OCI-LY3 (cell line): ENCODE data around the gene G6PC3.
A peak's percentile ranks its signal among the peaks of the same experiment; 100 is the strongest.

ENCODE experiments used
- H2AFZ ChIP-seq: fragments of 200-600, 300-600 bp; shearing (Covaris generic); 2 replicates; pipeline ENCODE4 v1.6.0; 2014; ENCODE audit warnings: antibody characterized with exemption, low read depth, low read length
- H3K27ac ChIP-seq: fragments of 200-600, 300-600 bp; sonication (generic); 2 replicates; pipeline ENCODE4 v1.5.1; 2014; ENCODE audit warnings: mild to moderate bottlenecking, low read length, moderate library complexity, mixed read lengths
- H3K27me3 ChIP-seq: fragments of 200-600, 300-600 bp; sonication (generic); 2 replicates; pipeline ENCODE4 v1.6.1; 2014; ENCODE audit warnings: low read depth, low read length, mixed read lengths
- H3K36me3 ChIP-seq: fragments of 200-600, 300-600 bp; sonication (generic); replicated peaks from 2 replicates; pipeline ENCODE3; 2014; ENCODE audit warnings: low read depth, low read length, mixed read lengths
- H3K4me1 ChIP-seq: fragments of 300-600, 200-600 bp; sonication (generic); 2 replicates; pipeline ENCODE4 v1.6.1; 2014; ENCODE audit warnings: low read length, mixed read lengths
- H3K4me2 ChIP-seq: fragments of 200-600, 300-600 bp; sonication (generic); 2 replicates; pipeline ENCODE4 v1.6.1; 2014; ENCODE audit warnings: low read length, mixed read lengths
- H3K4me3 ChIP-seq: fragments of 300-600, 200-600 bp; sonication (generic); 2 replicates; pipeline ENCODE4 v1.5.1; 2014; ENCODE audit warnings: antibody characterized with exemption, mild to moderate bottlenecking, low read length, moderate library complexity
- H3K79me2 ChIP-seq: fragments of 300-600, 200-600 bp; shearing (Covaris generic); 2 replicates; pipeline ENCODE4 v1.6.1; 2014; ENCODE audit warnings: mild to moderate bottlenecking, low read length, mixed read lengths
- H3K9ac ChIP-seq: fragments of 300-600, 200-600 bp; shearing (Covaris generic); 2 replicates; pipeline ENCODE4 v1.6.0; 2014; ENCODE audit warnings: mild to moderate bottlenecking, low read length, moderate library complexity
- H3K9me3 ChIP-seq: fragments of 200-600, 300-600 bp; shearing (Covaris generic); 2 replicates; pipeline ENCODE4 v1.6.1; 2014; ENCODE audit warnings: low read length, mixed read lengths; ENCODE audit not compliant: insufficient read depth
- H4K20me1 ChIP-seq: fragments of 200-600, 300-600 bp; sonication (generic); 2 replicates; pipeline ENCODE4 v1.6.1; 2016; ENCODE audit warnings: low read length, mixed read lengths; ENCODE audit not compliant: insufficient read depth
- CTCF ChIP-seq: fragments of 200-600, 300-600 bp; sonication (generic); IDR thresholded peaks from 2 replicates; pipeline ENCODE4 v1.5.1; 2014; ENCODE audit warnings: antibody characterized with exemption, low read length, low read depth
- EZH2phosphoT487 ChIP-seq: fragments of 200-600 bp; shearing (Covaris generic); IDR thresholded peaks from 2 replicates; pipeline ENCODE4 v1.6.1; 2018; ENCODE audit warnings: antibody characterized with exemption, mixed run types, low read depth

G6PC3 gene

DNA sequence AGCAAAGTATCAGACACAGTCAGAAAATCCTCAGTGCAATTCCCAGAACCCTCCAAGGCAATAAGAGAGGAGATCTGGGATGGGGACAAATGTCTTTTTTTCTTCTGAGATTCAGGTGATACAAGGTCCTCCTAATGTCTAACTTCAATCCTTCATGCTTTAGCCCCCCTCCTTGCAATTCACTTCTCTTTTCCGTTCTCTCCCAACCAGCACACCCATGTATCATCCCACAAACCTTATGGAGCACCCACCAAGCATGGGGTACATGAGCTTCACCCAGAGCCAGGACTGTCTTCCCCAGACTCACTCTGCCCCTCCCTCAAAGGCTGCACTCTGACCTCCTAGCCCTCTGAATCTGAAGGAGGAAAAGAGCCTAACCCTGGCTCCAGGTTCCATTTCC lies 42.8 kb downstream of the G6PC3 start:
- peaks cover 5% of the 10 kb centered on the region; the same call in 1 of the 2 replicates for H4K20me1 ChIP-seq
- no peak overlapping the region for H2AFZ ChIP-seq
- peaks cover 19% of the 10 kb centered on the region for H3K4me1 ChIP-seq
- H3K36me3 ChIP-seq: no peaks in the 10 kb centered on the region
- H3K4me3 ChIP-seq: no peak overlapping the region
- no peaks in the 10 kb centered on the region for H3K9me3 ChIP-seq
- H3K4me2 ChIP-seq: no peak overlapping the region
- TF ChIP-seq CTCF: no peak
- no peak for TF ChIP-seq EZH2phosphoT487
- H3K27ac ChIP-seq: no peak overlapping the region
- H3K27me3 ChIP-seq: no peaks in the 10 kb centered on the region
- no peaks in the 10 kb centered on the region for H3K79me2 ChIP-seq
- H3K9ac ChIP-seq: no peak overlapping the region

DNA sequence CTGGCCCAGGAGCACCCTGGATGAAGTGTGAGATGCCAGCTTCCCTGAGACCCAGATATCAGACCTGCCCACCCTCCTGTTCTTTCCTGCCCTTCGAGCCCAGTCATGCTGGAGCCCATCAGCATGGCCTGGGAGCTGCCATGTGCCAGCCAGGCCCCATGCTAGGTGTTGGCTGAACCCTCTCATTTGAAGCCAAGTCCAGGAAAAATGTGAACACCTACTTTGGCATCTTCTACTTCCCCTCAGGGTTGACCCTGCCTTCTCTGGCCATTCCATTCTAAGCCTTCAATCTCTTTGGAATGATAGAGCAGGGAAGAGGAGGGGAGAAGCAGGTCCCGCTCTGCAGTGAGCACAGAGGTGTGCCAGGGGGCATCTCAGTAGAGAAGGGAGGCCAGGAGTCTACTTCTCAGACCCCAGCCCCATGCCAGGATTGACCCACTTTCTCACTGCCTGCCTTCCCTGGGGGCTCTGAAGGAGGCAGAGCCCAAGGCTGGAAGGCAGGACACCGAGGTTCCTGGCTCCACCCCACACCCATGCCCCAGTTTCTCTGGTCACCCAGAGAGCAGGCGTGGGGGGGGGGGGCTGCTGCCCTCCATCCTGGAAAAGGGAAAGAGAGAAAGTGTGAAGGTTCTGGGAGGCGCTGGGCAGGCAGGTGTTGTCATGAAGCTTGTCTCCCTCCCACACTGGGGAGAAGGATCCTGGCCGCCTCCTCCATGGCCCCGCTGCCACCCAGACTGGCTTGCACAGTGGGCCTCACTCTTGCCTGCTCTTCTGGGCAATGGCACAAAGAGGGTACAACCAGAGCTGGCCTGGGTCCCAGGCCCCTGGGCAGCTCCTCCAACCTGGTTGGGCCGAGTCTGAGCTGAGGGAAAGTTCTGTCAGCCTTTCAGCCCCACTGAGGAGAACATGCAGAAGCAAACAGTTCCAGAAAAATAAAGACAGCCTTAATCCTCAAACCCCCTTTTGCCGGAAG lies 43.6 kb downstream of the G6PC3 start:
- H3K27me3 ChIP-seq: no peaks in the 10 kb centered on the region
- H2AFZ ChIP-seq: no peak overlapping the region
- H3K9ac ChIP-seq: no peak overlapping the region
- peaks cover 9% of the 10 kb centered on the region; the same call in 1 of the 2 replicates for H4K20me1 ChIP-seq
- peaks cover 19% of the 10 kb centered on the region for H3K4me1 ChIP-seq
- H3K36me3 ChIP-seq: no peaks in the 10 kb centered on the region
- H3K4me2 ChIP-seq: no peak overlapping the region
- TF ChIP-seq EZH2phosphoT487 (no peak), CTCF (no peak)
- no peaks in the 10 kb centered on the region for H3K79me2 ChIP-seq
- no peak overlapping the region for H3K27ac ChIP-seq
- no peaks in the 10 kb centered on the region for H3K9me3 ChIP-seq
- H3K4me3 ChIP-seq: no peak overlapping the region

DNA sequence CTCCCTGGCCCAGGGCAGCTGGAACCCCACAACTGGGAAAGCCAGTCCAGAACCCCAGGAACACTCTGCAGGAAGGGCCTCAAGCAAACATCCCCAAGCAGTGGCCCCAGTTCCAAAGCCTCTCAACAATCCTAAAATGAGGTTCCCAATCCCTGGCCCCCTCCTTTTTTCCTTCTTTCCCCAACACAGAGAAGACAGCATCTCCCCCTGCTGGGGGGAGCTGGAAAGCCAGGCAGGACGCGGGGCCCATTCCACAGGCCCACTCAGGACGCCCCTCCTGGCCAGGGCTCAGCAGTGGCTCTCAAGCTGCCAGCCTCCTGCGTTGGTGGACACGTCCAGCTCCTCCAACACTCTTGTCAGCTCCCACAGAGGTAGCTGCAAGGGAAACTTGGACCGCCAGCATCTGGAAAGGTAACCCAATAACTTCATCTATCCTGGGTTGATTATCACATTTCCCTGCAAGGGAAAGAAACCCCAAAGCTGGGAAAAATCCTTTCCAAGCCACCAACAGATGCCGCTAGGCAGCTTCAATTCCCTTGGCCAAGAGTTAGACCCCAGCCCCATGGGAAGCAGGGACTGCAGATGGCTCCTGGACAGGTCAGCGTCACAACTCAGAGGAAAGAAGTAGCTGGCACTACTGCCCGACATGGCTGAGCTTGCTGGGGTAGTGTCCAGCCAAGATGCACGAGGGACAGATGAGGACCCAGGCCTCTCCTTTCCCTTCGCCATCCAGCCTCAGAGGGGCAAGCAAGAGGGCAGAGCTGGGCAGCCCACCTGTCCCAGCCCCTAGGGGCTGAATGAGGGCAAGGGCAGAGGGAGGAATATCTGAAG lies 45.3 kb downstream of the G6PC3 start:
- peaks cover 9% of the 10 kb centered on the region; the same call in 1 of the 2 replicates for H4K20me1 ChIP-seq
- H3K79me2 ChIP-seq: no peaks in the 10 kb centered on the region
- H3K27me3 ChIP-seq: no peaks in the 10 kb centered on the region
- H3K4me3 ChIP-seq: no peak overlapping the region
- H2AFZ ChIP-seq: no peak overlapping the region
- H3K4me1 ChIP-seq: peaks cover 13% of the 10 kb centered on the region
- no peak overlapping the region for H3K4me2 ChIP-seq
- H3K9ac ChIP-seq: no peak overlapping the region
- H3K36me3 ChIP-seq: no peaks in the 10 kb centered on the region
- no peak overlapping the region for H3K27ac ChIP-seq
- TF ChIP-seq CTCF (peak; percentile 61), EZH2phosphoT487 (no peak)
- H3K9me3 ChIP-seq: no peaks in the 10 kb centered on the region

DNA sequence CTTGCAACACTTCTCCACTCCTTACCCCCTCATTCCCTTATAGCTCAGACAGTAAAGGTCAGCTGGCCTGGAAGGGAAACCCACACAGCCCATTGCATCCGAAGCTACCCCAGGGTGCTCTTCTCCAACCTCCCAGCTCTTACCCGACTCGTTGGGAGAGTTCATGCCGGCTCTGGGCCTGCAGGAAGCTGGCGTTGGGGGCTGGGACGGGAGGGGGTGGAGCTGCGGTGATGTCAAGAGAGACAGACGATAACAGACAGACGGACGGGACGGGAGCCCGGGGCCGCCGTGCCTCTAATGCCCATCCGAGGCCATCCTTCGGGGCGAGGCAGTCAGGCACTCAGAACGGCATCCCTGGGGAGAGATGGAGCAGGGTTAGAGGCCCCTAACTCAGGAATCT lies 46.8 kb downstream of the G6PC3 start:
- Histone ChIP-seq H3K4me2 (no peak overlapping the region), H3K9ac (no peak overlapping the region), H4K20me1 (peaks cover 9% of the 10 kb centered on the region; the same call in 1 of the 2 replicates), H3K9me3 (no peaks in the 10 kb centered on the region), H2AFZ (no peak overlapping the region), H3K27me3 (peaks cover 2% of the 10 kb centered on the region; the same call in 1 of the 2 replicates), H3K4me1 (peaks cover 2% of the 10 kb centered on the region), H3K4me3 (no peak overlapping the region), H3K79me2 (no peaks in the 10 kb centered on the region), H3K36me3 (no peaks in the 10 kb centered on the region), H3K27ac (no peak overlapping the region)
- no peak for TF ChIP-seq CTCF
- TF ChIP-seq EZH2phosphoT487: no peak
